IMR-90 (cell line): ENCODE results near the gene KLHL29. TPM values are rescaled to one million over a fixed set of nuclear protein-coding genes. Genes with fewer than 3 reads are reported as not detected.
A peak's percentile ranks its signal among the peaks of the same experiment; 100 is the strongest.

Source experiments
- ATAC-seq: fragments of 200-7000 bp; cut with Tn5 transposase; 2 replicates; pipeline ENCODE4 v1.9.1; 2020; ENCODE audit warnings: low read depth, mild to moderate bottlenecking, moderate library complexity
- BruUV-seq: library from RNA; stranded (reverse); fragments of 400-500 nt; replicated peaks from 2 replicates; lab custom pipeline; 2021; lab: Mats Ljungman, UMichigan
- CTCF ChIA-PET: fragments of 300-600 bp; formaldehyde crosslinking; extraction: SDS; loops from one replicate; lab custom pipeline; 2021; ENCODE audit warnings: antibody characterized with exemption; lab: Yijun Ruan, JAX
- POLR2A ChIA-PET: fragments of 300-600 bp; sonication (Branson Sonifier 250); formaldehyde crosslinking; loops from one replicate; lab custom pipeline; 2022; ENCODE audit warnings: antibody characterized with exemption; ENCODE audit not compliant: unreplicated experiment; lab: Charles Lee
- DNase-seq: peaks from one replicate; pipeline ENCODE4 v3.0.0; 2013
- H2AFZ ChIP-seq: replicated peaks from 2 replicates; pipeline ENCODE3; 2013; ENCODE audit warnings: low read length, mild to moderate bottlenecking; ENCODE audit not compliant: poor library complexity
- H2AK5ac ChIP-seq: 2 replicates; pipeline ENCODE4 v1.6.1; 2013; ENCODE audit warnings: low read depth, low read length, inconsistent platforms
- H2AK9ac ChIP-seq: replicated peaks from 2 replicates; pipeline ENCODE3; 2013; ENCODE audit warnings: mild to moderate bottlenecking, low read depth, low read length, moderate library complexity; ENCODE audit not compliant: poor library complexity
- H2BK120ac ChIP-seq: 2 replicates; pipeline ENCODE4 v1.6.1; 2013; ENCODE audit warnings: low read depth, low read length, inconsistent platforms
- H2BK15ac ChIP-seq: 3 replicates; pipeline ENCODE4 v1.6.1; 2013; ENCODE audit warnings: low read depth, low read length, inconsistent platforms
- H2BK20ac ChIP-seq: 2 replicates; pipeline ENCODE4 v1.6.1; 2013; ENCODE audit warnings: low read depth, mild to moderate bottlenecking, inconsistent platforms, low read length, moderate library complexity
- H2BK5ac ChIP-seq: 2 replicates; pipeline ENCODE4 v1.6.1; 2013; ENCODE audit warnings: mild to moderate bottlenecking, low read depth, low read length, inconsistent platforms; ENCODE audit not compliant: poor library complexity, severe bottlenecking
- H3K14ac ChIP-seq: replicated peaks from 2 replicates; pipeline ENCODE4 v1.6.1; 2013; ENCODE audit warnings: low read depth, low read length, inconsistent platforms
- H3K18ac ChIP-seq: 2 replicates; pipeline ENCODE4 v1.6.1; 2013; ENCODE audit warnings: low read depth, low read length, control low read depth
- H3K23ac ChIP-seq: 2 replicates; pipeline ENCODE4 v1.6.1; 2013; ENCODE audit warnings: low read depth, low read length, inconsistent platforms
- H3K27ac ChIP-seq: 2 replicates; pipeline ENCODE4 v1.5.1; 2013; ENCODE audit warnings: mild to moderate bottlenecking, control low read depth, low read length; ENCODE audit not compliant: insufficient read depth
- H3K27me3 ChIP-seq: 2 replicates; pipeline ENCODE4 v1.6.1; 2013; ENCODE audit warnings: low read length; ENCODE audit not compliant: control insufficient read depth, insufficient read depth
- H3K36me3 ChIP-seq: 2 replicates; pipeline ENCODE4 v1.6.1; 2013; ENCODE audit warnings: low read length, mixed read lengths; ENCODE audit not compliant: control insufficient read depth, insufficient read depth
- H3K4ac ChIP-seq: 2 replicates; pipeline ENCODE4 v1.6.1; 2013; ENCODE audit warnings: low read depth, low read length, inconsistent platforms
- H3K4me1 ChIP-seq: 2 replicates; pipeline ENCODE4 v1.6.1; 2013; ENCODE audit warnings: low read length, mixed read lengths; ENCODE audit not compliant: control insufficient read depth, insufficient read depth
- H3K4me2 ChIP-seq: 2 replicates; pipeline ENCODE4 v1.6.1; 2013; ENCODE audit warnings: low read depth, mild to moderate bottlenecking, control low read depth, low read length, moderate library complexity
- H3K4me3 ChIP-seq: 2 replicates; pipeline ENCODE4 v1.5.1; 2013; ENCODE audit warnings: low read depth, mild to moderate bottlenecking, control low read depth, low read length, moderate library complexity; ENCODE audit not compliant: insufficient read depth
- H3K56ac ChIP-seq: 2 replicates; pipeline ENCODE4 v1.6.1; 2013; ENCODE audit warnings: low read length, inconsistent platforms; ENCODE audit not compliant: insufficient read depth; ENCODE audit errors: extremely low read depth
- H3K79me1 ChIP-seq, 2 experiments: 2 replicates each; pipeline ENCODE4 v1.6.1; 2013; ENCODE audit warnings: low read length in 2 of 2, inconsistent platforms in 1 of 2, low read depth in 1 of 2
- H3K9ac ChIP-seq: 2 replicates; pipeline ENCODE4 v1.6.1; 2013; ENCODE audit warnings: low read depth, low read length, control low read depth
- H3K9me1 ChIP-seq: 2 replicates; pipeline ENCODE4 v1.6.1; 2013; ENCODE audit warnings: low read length, inconsistent platforms; ENCODE audit not compliant: insufficient read depth
- H3K9me3 ChIP-seq: 2 replicates; pipeline ENCODE4 v1.6.1; 2013; ENCODE audit warnings: low read length; ENCODE audit not compliant: control insufficient read depth, insufficient read depth
- H4K20me1 ChIP-seq: 2 replicates; pipeline ENCODE4 v1.6.1; 2013; ENCODE audit warnings: low read length, inconsistent platforms; ENCODE audit not compliant: insufficient read depth
- H4K5ac ChIP-seq: 2 replicates; pipeline ENCODE4 v1.6.1; 2013; ENCODE audit warnings: mild to moderate bottlenecking, low read depth, low read length, control low read depth
- H4K8ac ChIP-seq, 2 experiments: 2 replicates each; pipeline ENCODE4 v1.6.1; 2013; ENCODE audit warnings: low read depth in 2 of 2, low read length in 2 of 2, control low read depth in 1 of 2, inconsistent platforms in 1 of 2
- H4K91ac ChIP-seq: 2 replicates; pipeline ENCODE4 v1.6.1; 2013; ENCODE audit warnings: low read depth, low read length, inconsistent platforms; ENCODE audit not compliant: insufficient read depth
- BHLHE40 ChIP-seq: fragments of 150-350 bp; IDR thresholded peaks from 2 replicates; pipeline ENCODE4 v1.6.1; 2016; ENCODE audit warnings: mild to moderate bottlenecking, low read depth, low read length
- CEBPB ChIP-seq: IDR thresholded peaks from 2 replicates; pipeline ENCODE4 v1.6.1; 2012; ENCODE audit warnings: low read depth, low read length, improper control_type of control experiment
- FOS ChIP-seq: fragments of 150-350 bp; IDR thresholded peaks from 2 replicates; pipeline ENCODE4 v1.6.1; 2016; ENCODE audit warnings: low read depth, low read length
- MAFK ChIP-seq: IDR thresholded peaks from 2 replicates; pipeline ENCODE4 v1.6.1; 2012; ENCODE audit warnings: low read depth, low read length, improper control_type of control experiment
- MAZ ChIP-seq: IDR thresholded peaks from 2 replicates; pipeline ENCODE4 v1.6.1; 2012; ENCODE audit warnings: low read depth, mild to moderate bottlenecking, low read length, improper control_type of control experiment, moderate library complexity, borderline replicate concordance
- MXI1 ChIP-seq: IDR thresholded peaks from 2 replicates; pipeline ENCODE4 v1.6.1; 2012; ENCODE audit warnings: low read depth, mild to moderate bottlenecking, low read length, moderate library complexity, borderline replicate concordance
- NFE2L2 ChIP-seq: fragments of 150-350 bp; IDR thresholded peaks from 2 replicates; pipeline ENCODE4 v1.6.1; 2016; ENCODE audit warnings: low read depth, mild to moderate bottlenecking, low read length
- POLR2A ChIP-seq: IDR thresholded peaks from 2 replicates; pipeline ENCODE4 v1.6.1; 2012; ENCODE audit warnings: mild to moderate bottlenecking, low read depth, low read length
- RAD21 ChIP-seq: IDR thresholded peaks from 2 replicates; pipeline ENCODE4 v1.6.1; 2012; ENCODE audit warnings: low read length, improper control_type of control experiment
- RFX5 ChIP-seq: IDR thresholded peaks from 2 replicates; pipeline ENCODE4 v1.8.0; 2012; ENCODE audit warnings: low read depth, mild to moderate bottlenecking, low read length, moderate library complexity
- SMC3 ChIP-seq: fragments of 150-350 bp; IDR thresholded peaks from 2 replicates; pipeline ENCODE4 v1.6.1; 2016; ENCODE audit warnings: low read depth, mild to moderate bottlenecking, antibody characterized with exemption, low read length, moderate library complexity
- USF2 ChIP-seq: fragments of 150-350 bp; IDR thresholded peaks from 2 replicates; pipeline ENCODE4 v1.6.1; 2017; ENCODE audit warnings: mild to moderate bottlenecking, antibody characterized with exemption, low read length, low read depth
- WGBS, 2 experiments: methylation state at CpG; one replicate each; pipeline versions ENCODE4 v1.1.5 to v1.1.7; 2013; ENCODE audit warnings: missing lambda C conversion rate in 2 of 2; ENCODE audit not compliant: insufficient read length in 1 of 2; ENCODE audit errors: extremely low coverage in 2 of 2; 5-methylcytosine and 5-hydroxymethylcytosine counted together
- dilution Hi-C: fragments of 300-500 bp; cut with HindIII; formaldehyde crosslinking; loops from one replicate; pipeline ENCODE4 v1.14.3; 2018; ENCODE audit warnings: low sequenced_read_pairs; ENCODE audit not compliant: unreplicated experiment
- in situ Hi-C: fragments of 300-500 bp; cut with MboI; formaldehyde crosslinking; loops from 3 replicates; pipeline ENCODE4 v1.14.3; 2019; ENCODE audit warnings: low sequenced_read_pairs, inconsistent platforms, mixed read lengths
- intact Hi-C: fragments of 100-400 bp; cut with micrococcal nuclease; formaldehyde crosslinking; loops from 2 replicates; pipeline ENCODE4 v1.10.0; 2022
- polyA plus RNA-seq, 3 experiments: library from polyadenylated mRNA; depleted of rRNA; stranded (reverse); fragments of >200 nt; gene quantifications; 2 replicates each; pipeline ENCODE4 v1.2.3, GENCODE V29; 2012; ENCODE audit warnings: low replicate concordance in 1 of 3
- total RNA-seq: library from RNA; depleted of rRNA; stranded (reverse); fragments of >200 nt; gene quantifications from 2 replicates; pipeline ENCODE4 v1.2.3, GENCODE V29; 2012

The KLHL29 gene
- total and polyA plus RNA-seq, 2 of the 4 experiments (the other 2 are of a cell fraction): 2.0 to 8.0 TPM

- H3K9me1 ChIP-seq: peaks cover 11% of the 10 kb centered on the region
- no peak overlapping the region for H2BK5ac ChIP-seq
- TF ChIP-seq BHLHE40 (no peak), POLR2A (no peak), NFE2L2 (no peak), FOS (no peak), USF2 (no peak), CEBPB (no peak), MAFK (no peak), RAD21 (no peak), SMC3 (no peak), MAZ (no peak), RFX5 (no peak), MXI1 (no peak)
- H3K4me1 ChIP-seq: peaks cover 15% of the 10 kb centered on the region
- peak overlapping the region; percentile 75 for H3K4ac ChIP-seq
- H2BK15ac ChIP-seq: peak overlapping the region; percentile 70; the same call in 1 of the 3 replicates
- no peak overlapping the region for H4K8ac ChIP-seq
- in situ Hi-C loops (no loop called here), dilution Hi-C loops (no loop called here), intact Hi-C loops (no loop called here)
- H3K56ac ChIP-seq: no peak overlapping the region
- H3K9ac ChIP-seq: no peak overlapping the region
- H2AK5ac ChIP-seq: peak overlapping the region; percentile 84
- no peaks in the 10 kb centered on the region for H3K9me3 ChIP-seq
- H2AFZ ChIP-seq: peak overlapping the region; percentile 3
- H3K23ac ChIP-seq: no peak overlapping the region
- H3K18ac ChIP-seq: no peak overlapping the region
- peaks cover 0 to 3% of the 10 kb centered on the region in 2 experiments; a peak in 3 of 4 replicates for H3K79me1 ChIP-seq
- no peaks in the 10 kb centered on the region for H4K20me1 ChIP-seq
- WGBS, 2 experiments: 88% methylated on average over 10 of the region's 20 CpGs; no CpG with 5 or more reads in 1 of the 2 experiments
- peak overlapping the region; percentile 10 for H2BK120ac ChIP-seq
- H2BK20ac ChIP-seq: peak overlapping the region; percentile 88
- BruUV-seq: no TSS peak
- ATAC-seq (no peak), DNase-seq (no peak)
- H3K4me2 ChIP-seq: no peak overlapping the region
- no peak overlapping the region for H2AK9ac ChIP-seq
- H4K91ac ChIP-seq: peak overlapping the region; percentile 81
- H3K36me3 ChIP-seq: peaks cover 2% of the 10 kb centered on the region; the same call in 1 of the 2 replicates
- H4K5ac ChIP-seq: no peak overlapping the region
- no peaks in the 10 kb centered on the region for H3K27me3 ChIP-seq
- H3K4me3 ChIP-seq: no peak overlapping the region
- no peak overlapping the region for H3K27ac ChIP-seq
- 0 out of 2 replicates have a peak overlapping the region, but pooled peaks have one; percentile 58 for H3K14ac ChIP-seq
- POLR2A ChIA-PET: no interaction called here
- CTCF ChIA-PET: no interaction called here
Measured at GRCh38 chr2:23478933-23479683, 94.1 kb downstream of the KLHL29 start.
